Neural cell (in vitro differentiated cells): Measurements from ENCODE around the gene LHFPL6. TPM values are rescaled to one million over a fixed set of nuclear protein-coding genes. Genes with fewer than 3 reads are reported as not detected.

Source experiments
- H2AFZ ChIP-seq: fragments of 200-600, 300-800 bp; sonication (generic), shearing (Covaris generic); 2 replicates; pipeline ENCODE4 v1.6.0; 2014; ENCODE audit warnings: low read depth, mild to moderate bottlenecking, antibody characterized with exemption, low read length, moderate library complexity
- H3F3A ChIP-seq: fragments of 200-600 bp; shearing (Covaris generic); 2 replicates; pipeline ENCODE4 v1.6.1; 2016; ENCODE audit warnings: mild to moderate bottlenecking, moderate library complexity, mixed read lengths, antibody characterized with exemption, low read length; ENCODE audit not compliant: insufficient read depth, poor library complexity, severe bottlenecking
- H3K27ac ChIP-seq: fragments of 200-600, 300-800 bp; sonication (generic), shearing (Covaris generic); 2 replicates; pipeline ENCODE4 v1.5.1; 2014; ENCODE audit warnings: mild to moderate bottlenecking, low read length, moderate library complexity
- H3K27me3 ChIP-seq: fragments of 300-800, 200-600 bp; sonication (generic), shearing (Covaris generic); 2 replicates; pipeline ENCODE4 v1.6.0; 2014; ENCODE audit warnings: mild to moderate bottlenecking, low read depth, low read length, moderate library complexity; ENCODE audit not compliant: insufficient read depth
- H3K36me3 ChIP-seq: fragments of 300-800, 200-600 bp; sonication (generic), shearing (Covaris generic); 2 replicates; pipeline ENCODE4 v1.5.1; 2014; ENCODE audit warnings: mild to moderate bottlenecking, antibody characterized with exemption, low read length, moderate library complexity; ENCODE audit not compliant: insufficient read depth
- H3K4me2 ChIP-seq: fragments of 300-800, 200-600 bp; sonication (generic), shearing (Covaris generic); 2 replicates; pipeline ENCODE4 v1.6.0; 2014; ENCODE audit warnings: mild to moderate bottlenecking, low read length
- H3K4me3 ChIP-seq: fragments of 300-800, 200-600 bp; sonication (generic), shearing (Covaris generic); 2 replicates; pipeline ENCODE4 v1.5.1; 2014; ENCODE audit warnings: mild to moderate bottlenecking, low read length, moderate library complexity
- H3K79me2 ChIP-seq: fragments of 200-600 bp; shearing (Covaris generic); replicated peaks from 2 replicates; pipeline ENCODE4 v1.6.0; 2014; ENCODE audit warnings: mild to moderate bottlenecking, low read length, moderate library complexity; ENCODE audit not compliant: insufficient read depth
- H3K9ac ChIP-seq: fragments of 300-800, 200-600 bp; sonication (generic), shearing (Covaris generic); 2 replicates; pipeline ENCODE4 v1.6.1; 2016; ENCODE audit warnings: mild to moderate bottlenecking, low read length, mixed read lengths
- H3K9me2 ChIP-seq: fragments of 200-600 bp; shearing (Covaris generic); 2 replicates; pipeline ENCODE4 v1.6.1; 2016; ENCODE audit warnings: mild to moderate bottlenecking, low read length, mixed read lengths; ENCODE audit not compliant: insufficient read depth
- H3K9me3 ChIP-seq: fragments of 200-600, 300-800 bp; sonication (generic), shearing (Covaris generic); 2 replicates; pipeline ENCODE4 v1.6.1; 2016; ENCODE audit warnings: mild to moderate bottlenecking, mixed run types, low read length, moderate library complexity, mixed read lengths
- H4K20me1 ChIP-seq: fragments of 200-600 bp; shearing (Covaris generic); 2 replicates; pipeline ENCODE4 v1.6.1; 2016; ENCODE audit warnings: mild to moderate bottlenecking, mixed run types; ENCODE audit not compliant: insufficient read depth
- CTCF ChIP-seq: fragments of 450-650 bp; IDR thresholded peaks from 2 replicates; pipeline ENCODE4 v1.5.1; 2014; ENCODE audit warnings: antibody characterized with exemption, mild to moderate bottlenecking, moderate library complexity; ENCODE audit not compliant: poor library complexity, severe bottlenecking
- EP300 ChIP-seq: fragments of 450-650 bp; conservative IDR thresholded peaks from 2 replicates; pipeline ENCODE4 v1.6.1; 2014; ENCODE audit warnings: antibody characterized with exemption, mild to moderate bottlenecking, moderate library complexity; ENCODE audit not compliant: poor library complexity, severe bottlenecking
- EZH2 ChIP-seq: fragments of 200-600, 300-800 bp; shearing (Covaris generic), sonication (generic); IDR thresholded peaks from 2 replicates; pipeline ENCODE4 v1.6.1; 2014; ENCODE audit warnings: antibody characterized with exemption, low read length, borderline replicate concordance, mild to moderate bottlenecking; ENCODE audit not compliant: insufficient read depth, poor library complexity, severe bottlenecking
- MXI1 ChIP-seq: fragments of 450-650 bp; conservative IDR thresholded peaks from 2 replicates; pipeline ENCODE4 v1.6.1; 2014; ENCODE audit warnings: antibody characterized with exemption, mild to moderate bottlenecking; ENCODE audit not compliant: poor library complexity, severe bottlenecking
- POLR2AphosphoS5 ChIP-seq: IDR thresholded peaks from 2 replicates; pipeline ENCODE4 v1.6.1; 2012
- RAD21 ChIP-seq: fragments of 450-650 bp; conservative IDR thresholded peaks from 2 replicates; pipeline ENCODE4 v1.6.1; 2014; ENCODE audit warnings: antibody characterized with exemption, mild to moderate bottlenecking, moderate library complexity
- REST ChIP-seq: IDR thresholded peaks from 2 replicates; pipeline ENCODE4 v1.6.1; 2012; ENCODE audit warnings: borderline replicate concordance
- SMC3 ChIP-seq: fragments of 450-650 bp; conservative IDR thresholded peaks from 2 replicates; pipeline ENCODE4 v1.6.1; 2014; ENCODE audit warnings: antibody characterized with exemption, mild to moderate bottlenecking, moderate library complexity; ENCODE audit not compliant: poor library complexity
- TAF1 ChIP-seq: IDR thresholded peaks from 2 replicates; pipeline ENCODE4 v1.6.1; 2012; ENCODE audit warnings: low read depth
- polyA plus RNA-seq: library from polyadenylated mRNA; depleted of rRNA; stranded (reverse); fragments of >200 nt; gene quantifications from 2 replicates; pipeline ENCODE4 v1.2.3, GENCODE V29; 2014

Gene LHFPL6
- polyA plus RNA-seq, 1 donor from 2014 or later, result 36.3 TPM

- Histone ChIP-seq H3K9me2 (no peaks in the 10 kb centered on the region), H3K9ac (no peak overlapping the region), H3K27ac (no peak overlapping the region), H4K20me1 (no peaks in the 10 kb centered on the region), H3K4me2 (no peak overlapping the region), H3F3A (no peaks in the 10 kb centered on the region), H3K27me3 (no peaks in the 10 kb centered on the region), H2AFZ (no peak overlapping the region), H3K9me3 (no peaks in the 10 kb centered on the region), H3K79me2 (no peaks in the 10 kb centered on the region), H3K36me3 (no peaks in the 10 kb centered on the region), H3K4me3 (no peak overlapping the region)
- TF ChIP-seq POLR2AphosphoS5 (no peak), MXI1 (no peak), SMC3 (no peak), CTCF (no peak), REST (no peak), TAF1 (no peak), EZH2 (no peak), EP300 (no peak), RAD21 (no peak)
Measured at GRCh38 chr13:39407138-39407537, 195.9 kb downstream of the LHFPL6 start.

GRCh38 chr13:39406688-39407087 lies 196.3 kb downstream of the LHFPL6 start:
- H3K79me2 ChIP-seq, result no peaks in the 10 kb centered on the region
- no peak overlapping the region for H3K4me2 ChIP-seq
- H3K27ac ChIP-seq, result no peak overlapping the region

More at GRCh38 chr13:39406688-39407087, 196.3 kb downstream of the LHFPL6 start:
- no peak overlapping the region for H2AFZ ChIP-seq
- no peaks in the 10 kb centered on the region for H3K9me3 ChIP-seq
- TF ChIP-seq CTCF (peak; percentile 9), EP300 (no peak), POLR2AphosphoS5 (no peak)
- H4K20me1 ChIP-seq, result no peaks in the 10 kb centered on the region
- no peaks in the 10 kb centered on the region for H3K27me3 ChIP-seq
- H3K9ac ChIP-seq, result no peak overlapping the region
- no peaks in the 10 kb centered on the region for H3K9me2 ChIP-seq
- no peaks in the 10 kb centered on the region for H3F3A ChIP-seq
- H3K4me3 ChIP-seq, result no peak overlapping the region
- H3K36me3 ChIP-seq, result no peaks in the 10 kb centered on the region
